HG03045 (cell line): ENCODE measurements around the gene CCDC88A.
"Not testable (repeated sequence)": the region's sequence is repeated elsewhere in the genome, so short reads cannot be mapped to it uniquely, and the experiment has no call there.

Source experiments
- ATAC-seq: cut with Tn5 transposase; IDR thresholded peaks from one replicate; pipeline ENCODE4 v1.9.1; 2021; ENCODE audit warnings: mild to moderate bottlenecking, moderate library complexity; ENCODE audit not compliant: unreplicated experiment

The CCDC88A gene

GRCh38 chr2:55391615-55392242 lies 27.9 kb downstream of the CCDC88A start:
- no peak for ATAC-seq

GRCh38 chr2:55391155-55391554 lies 28.5 kb downstream of the CCDC88A start:
- ATAC-seq: no peak

GRCh38 chr2:55385516-55385915 lies 34.1 kb downstream of the CCDC88A start:
- not testable (repeated sequence) for ATAC-seq

- no peak for ATAC-seq
These were observed 34.9 kb downstream of the CCDC88A start for GRCh38 chr2:55384786-55385185.

GRCh38 chr2:55371376-55371775 lies 48.3 kb downstream of the CCDC88A start:
- no peak for ATAC-seq

GRCh38 chr2:55370208-55370607 lies 49.4 kb downstream of the CCDC88A start:
- no peak for ATAC-seq

GRCh38 chr2:55365303-55365702 lies 54.4 kb downstream of the CCDC88A start:
- no peak for ATAC-seq

GRCh38 chr2:55364189-55365055 lies 55.2 kb downstream of the CCDC88A start:
- ATAC-seq: no peak

- ATAC-seq: no peak
These were observed 56.0 kb downstream of the CCDC88A start for GRCh38 chr2:55363636-55364035.

GRCh38 chr2:55361465-55362189 lies 58.0 kb downstream of the CCDC88A start:
- no peak for ATAC-seq

GRCh38 chr2:55358451-55358850 lies 61.2 kb downstream of the CCDC88A start:
- ATAC-seq: no peak

GRCh38 chr2:55357927-55358326 lies 61.7 kb downstream of the CCDC88A start:
- ATAC-seq: no peak

- ATAC-seq: no peak
These were observed 62.5 kb downstream of the CCDC88A start for GRCh38 chr2:55357164-55357563.

GRCh38 chr2:55356136-55356535 lies 63.5 kb downstream of the CCDC88A start:
- not testable (repeated sequence) for ATAC-seq

GRCh38 chr2:55355451-55355850 lies 64.2 kb downstream of the CCDC88A start:
- no peak for ATAC-seq

GRCh38 chr2:55351672-55352071 lies 68.0 kb downstream of the CCDC88A start:
- no peak for ATAC-seq

- ATAC-seq: no peak
These were observed 74.6 kb downstream of the CCDC88A start for GRCh38 chr2:55345064-55345463.

GRCh38 chr2:55338268-55338667 lies 81.4 kb downstream of the CCDC88A start:
- ATAC-seq: no peak

- ATAC-seq: no peak
These were observed 84.9 kb downstream of the CCDC88A start for GRCh38 chr2:55334728-55335127.

GRCh38 chr2:55330541-55331297 lies 88.9 kb downstream of the CCDC88A start:
- no peak for ATAC-seq
